ENCODE measurements around the gene PEAR1. TPM values are rescaled to one million over a fixed set of nuclear protein-coding genes. Genes with fewer than 3 reads are reported as not detected.

The PEAR1 gene
- total RNA-seq, 1 donor from 2014 or later: 14.8 TPM

- Histone ChIP-seq H3K9me3 (no peaks in the 10 kb centered on the region), H3K27me3 (ENCODE audit: low read depth) (peaks cover 11% of the 10 kb centered on the region), H3K4me1 (no peaks in the 10 kb centered on the region), H3K36me3 (no peaks in the 10 kb centered on the region), H3K27ac (no peak overlapping the region), H3K4me3 (no peak overlapping the region)
- no peak for TF ChIP-seq CTCF (IDR thresholded peaks at IDR 0.05)
- DNase-seq (no peak), ATAC-seq (no peak)
- intact Hi-C loops (cut with DNase I): no loop called here
Measured at GRCh38 chr1:156873659-156874058, 19.9 kb upstream of the PEAR1 start.

GRCh38 chr1:156874142-156874541 is 19.4 kb upstream of the PEAR1 start:
- ATAC-seq (no peak), DNase-seq (no peak)
- Histone ChIP-seq H3K27me3 (ENCODE audit: low read depth) (peaks cover 11% of the 10 kb centered on the region), H3K27ac (no peak overlapping the region), H3K4me3 (no peak overlapping the region), H3K36me3 (no peaks in the 10 kb centered on the region), H3K9me3 (no peaks in the 10 kb centered on the region), H3K4me1 (no peaks in the 10 kb centered on the region)
- no peak for TF ChIP-seq CTCF (IDR thresholded peaks at IDR 0.05)
- intact Hi-C loops (cut with DNase I): no loop called here

- Histone ChIP-seq H3K27me3 (ENCODE audit: low read depth) (peaks cover 11% of the 10 kb centered on the region), H3K27ac (no peak overlapping the region), H3K4me3 (no peak overlapping the region), H3K4me1 (no peaks in the 10 kb centered on the region), H3K9me3 (no peaks in the 10 kb centered on the region), H3K36me3 (no peaks in the 10 kb centered on the region)
- DNase-seq (no peak), ATAC-seq (no peak)
- intact Hi-C loops (cut with DNase I): no loop called here
- TF ChIP-seq CTCF (IDR thresholded peaks at IDR 0.05): no peak
Measured at GRCh38 chr1:156874572-156875340, 18.8 kb upstream of the PEAR1 start.

GRCh38 chr1:156875341-156875615 is 18.2 kb upstream of the PEAR1 start:
- Histone ChIP-seq H3K4me1 (no peaks in the 10 kb centered on the region), H3K27ac (no peak overlapping the region), H3K4me3 (no peak overlapping the region), H3K36me3 (no peaks in the 10 kb centered on the region), H3K27me3 (ENCODE audit: low read depth) (peaks cover 11% of the 10 kb centered on the region), H3K9me3 (no peaks in the 10 kb centered on the region)
- TF ChIP-seq CTCF (IDR thresholded peaks at IDR 0.05): no peak
- ATAC-seq (no peak), DNase-seq (no peak)
- intact Hi-C loops (cut with DNase I): no loop called here

GRCh38 chr1:156876281-156876680 is 17.2 kb upstream of the PEAR1 start:
- H3K9me3 ChIP-seq: no peaks in the 10 kb centered on the region
- no peak for ATAC-seq
- peaks cover 13% of the 10 kb centered on the region for H3K27me3 ChIP-seq (ENCODE audit: low read depth)
- H3K4me1 ChIP-seq: no peaks in the 10 kb centered on the region
- intact Hi-C loops (cut with DNase I): no loop called here
- DNase-seq: no peak
- no peaks in the 10 kb centered on the region for H3K36me3 ChIP-seq
- H3K4me3 ChIP-seq: no peak overlapping the region
- no peak overlapping the region for H3K27ac ChIP-seq
- TF ChIP-seq CTCF (IDR thresholded peaks at IDR 0.05): no peak

All from lower lobe of right lung (tissue), 2 donors.